Left lung (tissue), 10 donors: Measurements from ENCODE around the gene COLGALT1. TPM values are rescaled to one million over a fixed set of nuclear protein-coding genes. Genes with fewer than 3 reads are reported as not detected.

ENCODE experiments used
- ATAC-seq: fragments of 200-7000 bp; cut with Tn5 transposase; one replicate; pipeline ENCODE4 v1.9.1; 2020; ENCODE audit warnings: moderate library complexity
- DNase-seq, 4 donors: peaks; one replicate each; pipeline ENCODE4 v3.0.0-alpha.2; 2013 to 2020
- H3K27ac ChIP-seq, 2 donors: fragments of 200-600 bp; sonication (generic) in 1 of 2; one replicate each; pipeline versions ENCODE4 v1.5.0 to v1.8.0; 2020 to 2021
- H3K27me3 ChIP-seq, 2 donors: fragments of 200-600 bp; sonication (generic) in 1 of 2; one replicate each; pipeline versions ENCODE4 v1.5.0 to v1.8.0; 2020 to 2021
- H3K36me3 ChIP-seq, 2 donors: fragments of 200-600 bp; sonication (generic) in 1 of 2; one replicate each; pipeline versions ENCODE4 v1.5.0 to v1.8.0; 2020 to 2021
- H3K4me1 ChIP-seq, 2 donors: fragments of 200-600 bp; one replicate each; pipeline ENCODE4 v1.8.0; 2021
- H3K4me3 ChIP-seq, 2 donors: fragments of 200-600 bp; sonication (generic) in 1 of 2; one replicate each; pipeline versions ENCODE4 v1.5.0 to v1.8.0; 2020 to 2021; ENCODE audit warnings: mild to moderate bottlenecking in 1 of 2
- H3K9me3 ChIP-seq, 2 donors: fragments of 200-600 bp; sonication (generic) in 1 of 2; one replicate each; pipeline versions ENCODE4 v1.5.0 to v1.8.0; 2020 to 2021
- intact Hi-C, 2 donors: fragments of 100-400 bp; cut with DNase I; formaldehyde crosslinking; loops; one replicate each; pipeline versions ENCODE4 v1.11.2 to v1.14.2; 2022
- polyA plus RNA-seq, 6 donors: library from polyadenylated mRNA; unstranded; fragments of 120-200 nt; gene quantifications; one replicate each; pipeline ENCODE4 v1.2.1, GENCODE V29; 2013; ENCODE audit not compliant: insufficient read length in 6 of 6
- total RNA-seq, 2 donors: library from RNA; stranded (reverse); fragmentation: NEBNext Ultra II Directional; extraction: Animal tissue kit (Norgen Biotek cat#: 25700); gene quantifications; one replicate each; pipeline ENCODE4 v1.2.1, GENCODE V29; 2021
- TF ChIP-seq, protein P1 (sequence below), 2 donors: fragments of 200-600 bp; sonication (generic) in 1 of 2; IDR thresholded peaks; one replicate each; pipeline versions ENCODE4 v1.5.0 to v1.8.0; 2021; ENCODE audit warnings: antibody characterized with exemption in 2 of 2
- donor health status: DM: no; HTN: yes; CAD: no.
- donor health status: DM: no; HTN: no; CAD: no.

COLGALT1 gene
- total and polyA plus RNA-seq, 8 donors = 57.0 to 170 (median 65.1) TPM

DNA sequence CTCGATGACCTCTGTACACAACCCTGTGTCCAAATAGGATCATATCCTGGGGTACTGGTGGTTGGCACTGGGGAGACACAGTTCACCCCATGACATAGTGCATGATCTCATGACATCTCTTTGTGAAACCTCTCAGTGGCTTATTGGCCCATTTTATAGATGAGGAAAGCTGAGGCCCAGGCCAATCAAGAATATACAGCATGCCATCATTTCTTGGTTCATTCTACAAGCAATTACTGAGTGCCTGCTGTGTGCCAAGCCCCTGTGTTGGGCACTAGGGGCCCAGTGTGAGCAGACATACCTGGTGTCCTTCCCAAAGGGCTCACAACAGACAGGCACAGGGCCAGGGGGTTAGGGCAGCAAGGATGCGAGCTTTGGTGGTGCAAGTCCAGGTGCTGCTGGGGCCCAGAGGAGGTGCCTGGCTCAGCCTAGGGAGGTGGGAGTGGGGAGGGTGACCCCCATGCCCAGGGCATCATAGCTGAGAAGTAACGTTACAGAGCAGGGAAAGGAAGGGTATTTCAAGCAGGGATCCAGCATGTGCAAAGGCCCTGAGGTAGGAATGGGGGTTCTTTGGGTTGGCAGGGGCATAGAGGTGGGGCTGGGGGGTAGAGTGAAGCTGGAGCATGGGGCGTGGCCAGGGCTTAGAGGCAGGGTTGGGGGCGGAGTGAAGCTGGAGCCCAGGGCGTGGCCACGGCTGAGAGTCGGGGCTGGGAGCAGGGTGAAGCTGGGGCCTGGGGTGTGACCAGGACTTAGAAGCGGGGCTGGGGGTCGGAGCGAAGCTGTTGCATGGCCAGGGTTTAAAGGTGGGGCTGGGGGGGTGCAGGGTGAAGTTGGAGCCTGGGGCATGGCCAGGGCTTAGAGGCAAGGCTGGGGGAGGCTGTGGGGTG is 20.7 kb downstream of the COLGALT1 start:
- no peak overlapping the region for H3K4me3 ChIP-seq
- no peaks in the 10 kb centered on the region for H3K27me3 ChIP-seq
- intact Hi-C loops = no loop called here
- no peaks in the 10 kb centered on the region for H3K9me3 ChIP-seq
- H3K36me3 ChIP-seq = peaks cover 0 to 99% of the 10 kb centered on the region in 2 donors
- no peak overlapping the region for H3K27ac ChIP-seq
- DNase-seq = no peak
- TF ChIP-seq, protein P1, sequence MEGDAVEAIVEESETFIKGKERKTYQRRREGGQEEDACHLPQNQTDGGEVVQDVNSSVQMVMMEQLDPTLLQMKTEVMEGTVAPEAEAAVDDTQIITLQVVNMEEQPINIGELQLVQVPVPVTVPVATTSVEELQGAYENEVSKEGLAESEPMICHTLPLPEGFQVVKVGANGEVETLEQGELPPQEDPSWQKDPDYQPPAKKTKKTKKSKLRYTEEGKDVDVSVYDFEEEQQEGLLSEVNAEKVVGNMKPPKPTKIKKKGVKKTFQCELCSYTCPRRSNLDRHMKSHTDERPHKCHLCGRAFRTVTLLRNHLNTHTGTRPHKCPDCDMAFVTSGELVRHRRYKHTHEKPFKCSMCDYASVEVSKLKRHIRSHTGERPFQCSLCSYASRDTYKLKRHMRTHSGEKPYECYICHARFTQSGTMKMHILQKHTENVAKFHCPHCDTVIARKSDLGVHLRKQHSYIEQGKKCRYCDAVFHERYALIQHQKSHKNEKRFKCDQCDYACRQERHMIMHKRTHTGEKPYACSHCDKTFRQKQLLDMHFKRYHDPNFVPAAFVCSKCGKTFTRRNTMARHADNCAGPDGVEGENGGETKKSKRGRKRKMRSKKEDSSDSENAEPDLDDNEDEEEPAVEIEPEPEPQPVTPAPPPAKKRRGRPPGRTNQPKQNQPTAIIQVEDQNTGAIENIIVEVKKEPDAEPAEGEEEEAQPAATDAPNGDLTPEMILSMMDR (IDR thresholded peaks at IDR 0.05) = no peak
- peak; percentile 3 for ATAC-seq
- H3K4me1 ChIP-seq = peaks cover 0 to 7% of the 10 kb centered on the region in 2 donors

DNA sequence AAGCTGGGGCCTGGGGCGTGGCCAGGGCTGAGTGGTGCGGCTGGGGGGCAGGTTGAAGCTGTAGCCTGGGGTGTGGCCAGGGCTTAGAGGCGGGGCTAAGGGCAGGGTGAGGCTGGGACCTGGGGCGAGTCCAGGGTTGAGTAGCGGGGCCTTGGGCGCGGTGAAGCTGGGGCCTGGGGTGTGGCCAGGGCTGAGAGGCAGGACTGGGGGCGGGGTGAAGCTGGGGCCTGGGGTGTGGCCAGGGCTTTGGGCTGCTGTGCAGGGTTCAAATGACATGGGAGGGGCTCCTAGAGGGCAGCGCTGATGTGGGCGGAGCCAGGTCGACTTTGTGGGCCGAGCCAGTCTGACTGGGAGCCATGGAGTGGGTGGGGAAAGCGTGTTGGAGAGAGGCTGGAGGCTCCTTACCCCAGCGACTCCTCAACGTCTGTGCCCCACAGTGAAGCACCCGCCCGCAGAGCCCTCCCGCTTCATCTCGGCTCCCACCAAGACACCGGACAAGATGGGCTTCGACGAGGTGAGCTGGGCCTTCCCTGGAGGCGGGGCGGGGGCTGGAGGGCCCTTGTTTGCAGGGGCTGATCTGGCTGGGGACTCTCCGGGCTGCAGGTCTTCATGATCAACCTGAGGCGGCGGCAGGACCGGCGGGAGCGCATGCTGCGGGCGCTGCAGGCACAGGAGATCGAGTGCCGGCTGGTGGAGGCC is 21.5 kb downstream of the COLGALT1 start:
- Histone ChIP-seq H3K4me1 (peaks cover 0 to 7% of the 10 kb centered on the region in 2 donors), H3K27ac (no peak overlapping the region), H3K9me3 (no peaks in the 10 kb centered on the region), H3K36me3 (peaks cover 0 to 99% of the 10 kb centered on the region in 2 donors), H3K4me3 (no peak overlapping the region), H3K27me3 (no peaks in the 10 kb centered on the region)
- DNase-seq (peak in 3 of 4 donors; percentile 59 to 89 (median 73)), ATAC-seq (peak; percentile 69)
- TF ChIP-seq, protein P1 (IDR thresholded peaks at IDR 0.05) = no peak
- intact Hi-C loops = no loop called here

GRCh38 chr19:17577457-17578097 is 22.1 kb downstream of the COLGALT1 start:
- TF ChIP-seq, protein P1 (IDR thresholded peaks at IDR 0.05) = no peak
- H3K4me3 ChIP-seq = no peak overlapping the region
- intact Hi-C loops = no loop called here
- H3K27ac ChIP-seq = no peak overlapping the region
- no peaks in the 10 kb centered on the region for H3K9me3 ChIP-seq
- H3K4me1 ChIP-seq = peaks cover 0 to 7% of the 10 kb centered on the region in 2 donors
- H3K27me3 ChIP-seq = no peaks in the 10 kb centered on the region
- H3K36me3 ChIP-seq = peaks cover 0 to 99% of the 10 kb centered on the region in 2 donors
- ATAC-seq (no peak), DNase-seq (no peak)

- intact Hi-C loops = no loop called here
- TF ChIP-seq, protein P1 (IDR thresholded peaks at IDR 0.05) = no peak
- Histone ChIP-seq H3K9me3 (no peaks in the 10 kb centered on the region), H3K36me3 (peaks cover 0 to 84% of the 10 kb centered on the region in 2 donors), H3K4me1 (peaks cover 0 to 2% of the 10 kb centered on the region in 2 donors), H3K27ac (no peak overlapping the region), H3K27me3 (no peaks in the 10 kb centered on the region), H3K4me3 (no peak overlapping the region)
- ATAC-seq (peak; percentile 53), DNase-seq (peak in 3 of 4 donors; percentile 21 to 85 (median 53))
Observed at GRCh38 chr19:17579661-17580244, 24.3 kb downstream of the COLGALT1 start.
